T-helper 1 cell treated with Interleukin-12 subunit alpha and Interleukin-12 subunit beta and Interleukin-4 antibody, amounts not matched to agents 30 ng/mL and 1 ng/mL, for 36 hours (primary cell): ENCODE measurements around the gene PTPRN2. TPM values are rescaled to one million over a fixed set of nuclear protein-coding genes. Genes with fewer than 3 reads are reported as not detected.

Source experiments
- intact Hi-C: fragments of 100-400 bp; cut with micrococcal nuclease; formaldehyde crosslinking; loops from one replicate; pipeline ENCODE4 v1.15.1; 2024
- total RNA-seq: library from RNA; stranded (reverse); gene quantifications from 2 replicates; pipeline ENCODE4 v1.2.3, GENCODE V29; 2022

The PTPRN2 gene
- total RNA-seq, 1 donor from 2014 or later = 2.9 TPM

- intact Hi-C loops = no loop called here
Measured at GRCh38 chr7:158327571-158328180, 259.9 kb downstream of the PTPRN2 start.

- intact Hi-C loops = no loop called here
Measured at GRCh38 chr7:158327012-158327411, 260.6 kb downstream of the PTPRN2 start.

- intact Hi-C loops = no loop called here
Measured at GRCh38 chr7:158325530-158326381, 261.9 kb downstream of the PTPRN2 start.

GRCh38 chr7:158324397-158325360, 262.9 kb downstream of the PTPRN2 start:
- intact Hi-C loops = no loop called here

GRCh38 chr7:158323741-158324396, 263.8 kb downstream of the PTPRN2 start:
- intact Hi-C loops = no loop called here

- intact Hi-C loops = no loop called here
Measured at GRCh38 chr7:158322616-158323530, 264.8 kb downstream of the PTPRN2 start.

GRCh38 chr7:158321936-158322615, 265.5 kb downstream of the PTPRN2 start:
- intact Hi-C loops = no loop called here

- intact Hi-C loops = no loop called here
Measured at GRCh38 chr7:158321056-158321700, 266.4 kb downstream of the PTPRN2 start.

GRCh38 chr7:158320328-158320727, 267.3 kb downstream of the PTPRN2 start:
- intact Hi-C loops = no loop called here

GRCh38 chr7:158318511-158318913, 269.1 kb downstream of the PTPRN2 start:
- intact Hi-C loops = no loop called here

- intact Hi-C loops = no loop called here
Measured at GRCh38 chr7:158317238-158318205, 270.1 kb downstream of the PTPRN2 start.

GRCh38 chr7:158316466-158317031, 271.1 kb downstream of the PTPRN2 start:
- intact Hi-C loops = no loop called here

- intact Hi-C loops = no loop called here
Measured at GRCh38 chr7:158315881-158316280, 271.7 kb downstream of the PTPRN2 start.

- intact Hi-C loops = no loop called here
Measured at GRCh38 chr7:158315326-158315725, 272.3 kb downstream of the PTPRN2 start.

- intact Hi-C loops = no loop called here
Measured at GRCh38 chr7:158314394-158314793, 273.2 kb downstream of the PTPRN2 start.

- intact Hi-C loops = no loop called here
Measured at GRCh38 chr7:158313931-158314330, 273.7 kb downstream of the PTPRN2 start.

- intact Hi-C loops = no loop called here
Measured at GRCh38 chr7:158312789-158313188, 274.8 kb downstream of the PTPRN2 start.
